NCI-H82 treated with DMSO at 0.1 percent for 48 hours (cell line): ENCODE measurements around the gene ADCY2.
"Not testable (repeated sequence)": the region's sequence is repeated elsewhere in the genome, so short reads cannot be mapped to it uniquely, and the experiment has no call there.

ENCODE experiments used
- DNase-seq: peaks from one replicate; lab custom pipeline; 2025; ENCODE audit not compliant: unreplicated experiment; lab: John Stamatoyannopoulos, UW

ADCY2 gene

GRCh38 chr5:7395432-7395946 lies 449 bp upstream of the ADCY2 start:
- DNase-seq: no peak

GRCh38 chr5:7396713-7397454 lies 946 bp downstream of the ADCY2 start:
- DNase-seq: no peak

- DNase-seq: no peak
These were observed 2.0 kb downstream of the ADCY2 start for GRCh38 chr5:7397937-7398336.

- DNase-seq: no peak
These were observed 2.8 kb downstream of the ADCY2 start for GRCh38 chr5:7398596-7399280.

- no peak for DNase-seq
These were observed 9.3 kb downstream of the ADCY2 start for GRCh38 chr5:7405277-7405676.

GRCh38 chr5:7410936-7411511 lies 15.1 kb downstream of the ADCY2 start:
- DNase-seq: no peak

- DNase-seq: no peak
These were observed 16.5 kb downstream of the ADCY2 start for GRCh38 chr5:7412409-7412808.

GRCh38 chr5:7415123-7415522 lies 19.2 kb downstream of the ADCY2 start:
- no peak for DNase-seq

GRCh38 chr5:7415587-7416535 lies 19.9 kb downstream of the ADCY2 start:
- DNase-seq: no peak

- no peak for DNase-seq
These were observed 22.3 kb downstream of the ADCY2 start for GRCh38 chr5:7418276-7418675.

- no peak for DNase-seq
These were observed 23.4 kb downstream of the ADCY2 start for GRCh38 chr5:7419367-7419766.

- DNase-seq: no peak
These were observed 23.9 kb downstream of the ADCY2 start for GRCh38 chr5:7419846-7420245.

- no peak for DNase-seq
These were observed 24.8 kb downstream of the ADCY2 start for GRCh38 chr5:7420510-7421280.

- DNase-seq: no peak
These were observed 26.6 kb downstream of the ADCY2 start for GRCh38 chr5:7422316-7423106.

GRCh38 chr5:7423231-7423630 lies 27.3 kb downstream of the ADCY2 start:
- not testable (repeated sequence) for DNase-seq

GRCh38 chr5:7425830-7426229 lies 29.9 kb downstream of the ADCY2 start:
- no peak for DNase-seq

- DNase-seq: no peak
These were observed 30.3 kb downstream of the ADCY2 start for GRCh38 chr5:7426284-7426683.

- DNase-seq: no peak
These were observed 39.0 kb downstream of the ADCY2 start for GRCh38 chr5:7434914-7435313.

GRCh38 chr5:7435503-7435902 lies 39.6 kb downstream of the ADCY2 start:
- no peak for DNase-seq
